Mesenteric fat pad (tissue), 1 donor: ENCODE results near the gene ADRB2. TPM values are rescaled to one million over a fixed set of nuclear protein-coding genes. Genes with fewer than 3 reads are reported as not detected.
"Not testable (repeated sequence)": the region's sequence is repeated elsewhere in the genome, so short reads cannot be mapped to it uniquely, and the experiment has no call there.

Source experiments
- DNase-seq: peaks from one replicate; pipeline ENCODE4 v3.0.0-alpha.2; 2020; ENCODE audit warnings: low spot score
- total RNA-seq: library from RNA; stranded (reverse); fragmentation: NEBNext Ultra II Directional; extraction: Animal tissue kit (Norgen Biotek cat#: 25700); gene quantifications from one replicate; pipeline ENCODE4 v1.2.1, GENCODE V29; 2021
- donor health status: DM: yes; HTN: yes; CAD: no.

The ADRB2 gene
- total RNA-seq, 1 donor from 2014 or later, result 25.3 TPM

- DNase-seq, result no peak
Observed at GRCh38 chr5:148853868-148854267, 27.5 kb downstream of the ADRB2 start.

GRCh38 chr5:148855249-148856008 is 29.0 kb downstream of the ADRB2 start:
- no peak for DNase-seq

- DNase-seq, result no peak
Observed at GRCh38 chr5:148856009-148856367, 29.6 kb downstream of the ADRB2 start.

GRCh38 chr5:148856424-148856823 is 30.0 kb downstream of the ADRB2 start:
- DNase-seq, result no peak

- DNase-seq, result no peak
Observed at GRCh38 chr5:148857474-148857873, 31.1 kb downstream of the ADRB2 start.

- DNase-seq, result no peak
Observed at GRCh38 chr5:148858106-148858505, 31.7 kb downstream of the ADRB2 start.

- no peak for DNase-seq
Observed at GRCh38 chr5:148858547-148858946, 32.1 kb downstream of the ADRB2 start.

- DNase-seq, result no peak
Observed at GRCh38 chr5:148859703-148860102, 33.3 kb downstream of the ADRB2 start.

- DNase-seq, result no peak
Observed at GRCh38 chr5:148860599-148860998, 34.2 kb downstream of the ADRB2 start.

- DNase-seq, result no peak
Observed at GRCh38 chr5:148861088-148861487, 34.7 kb downstream of the ADRB2 start.

- DNase-seq, result no peak
Observed at GRCh38 chr5:148861696-148862095, 35.3 kb downstream of the ADRB2 start.

GRCh38 chr5:148864113-148864841 is 37.9 kb downstream of the ADRB2 start:
- DNase-seq, result no peak

- no peak for DNase-seq
Observed at GRCh38 chr5:148866024-148866423, 39.6 kb downstream of the ADRB2 start.

- no peak for DNase-seq
Observed at GRCh38 chr5:148873120-148873519, 46.7 kb downstream of the ADRB2 start.

- DNase-seq, result no peak
Observed at GRCh38 chr5:148873690-148874485, 47.5 kb downstream of the ADRB2 start.

- DNase-seq, result no peak
Observed at GRCh38 chr5:148875205-148875875, 48.9 kb downstream of the ADRB2 start.

GRCh38 chr5:148877436-148877835 is 51.0 kb downstream of the ADRB2 start:
- DNase-seq, result not testable (repeated sequence)
